ENCODE measurements around the gene CMPK2.

The CMPK2 gene

GRCh38 chr2:6838673-6839319, 26.9 kb downstream of the CMPK2 start:
- no peak for DNase-seq

DNA sequence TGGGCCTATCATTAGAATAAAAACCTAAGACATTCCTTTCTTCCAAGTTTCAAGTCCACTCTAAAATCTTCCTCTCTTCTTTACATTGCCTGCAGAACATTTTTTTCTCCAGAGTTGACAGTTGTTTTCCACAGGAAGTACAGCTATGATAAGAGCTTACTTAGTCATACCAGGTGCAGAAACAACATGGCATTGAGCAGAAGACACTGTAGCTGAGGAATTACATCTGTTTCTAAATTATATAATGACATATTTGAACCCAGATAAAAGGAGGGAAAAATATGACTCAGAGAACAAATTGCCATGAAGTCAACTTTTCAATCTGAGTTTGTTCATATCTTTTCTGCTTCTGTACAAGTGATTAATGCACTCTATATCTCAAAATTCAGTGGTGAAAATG, 30.2 kb downstream of the CMPK2 start:
- no peak for DNase-seq

DNA sequence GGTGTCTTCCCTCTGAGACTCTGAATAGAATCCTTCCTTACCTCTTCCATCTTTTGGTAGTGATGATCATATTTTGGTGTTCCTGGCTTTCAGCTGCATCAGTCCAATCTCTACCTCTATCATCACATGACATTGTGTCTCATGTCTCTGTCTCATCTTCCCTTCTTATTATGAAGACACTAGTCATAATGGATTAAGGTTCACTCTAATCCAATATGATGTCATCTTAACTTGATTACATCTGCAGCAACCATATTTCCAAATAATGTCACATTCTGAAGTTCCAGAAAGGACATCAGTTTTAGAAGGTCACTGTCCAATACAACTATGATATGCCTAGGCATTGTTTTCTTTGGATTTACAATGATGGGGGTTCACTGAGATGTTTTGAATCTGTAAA, 31.5 kb downstream of the CMPK2 start:
- no peak for DNase-seq

DNA sequence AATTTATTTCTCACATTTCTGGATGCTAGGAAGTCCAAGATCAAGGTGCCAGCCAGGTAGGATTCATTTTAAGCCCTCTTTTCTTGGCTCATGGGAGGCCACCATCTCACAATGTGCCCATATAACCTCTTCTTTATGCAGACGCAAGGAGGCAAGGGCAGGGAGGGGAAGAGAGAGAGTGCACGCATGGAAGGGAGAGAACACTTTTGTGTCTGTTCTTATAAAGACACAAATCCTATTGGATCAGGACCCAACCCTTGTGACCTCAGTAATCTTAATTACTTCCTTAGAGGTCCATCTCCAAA, 32.5 kb downstream of the CMPK2 start:
- no peak for DNase-seq

DNA sequence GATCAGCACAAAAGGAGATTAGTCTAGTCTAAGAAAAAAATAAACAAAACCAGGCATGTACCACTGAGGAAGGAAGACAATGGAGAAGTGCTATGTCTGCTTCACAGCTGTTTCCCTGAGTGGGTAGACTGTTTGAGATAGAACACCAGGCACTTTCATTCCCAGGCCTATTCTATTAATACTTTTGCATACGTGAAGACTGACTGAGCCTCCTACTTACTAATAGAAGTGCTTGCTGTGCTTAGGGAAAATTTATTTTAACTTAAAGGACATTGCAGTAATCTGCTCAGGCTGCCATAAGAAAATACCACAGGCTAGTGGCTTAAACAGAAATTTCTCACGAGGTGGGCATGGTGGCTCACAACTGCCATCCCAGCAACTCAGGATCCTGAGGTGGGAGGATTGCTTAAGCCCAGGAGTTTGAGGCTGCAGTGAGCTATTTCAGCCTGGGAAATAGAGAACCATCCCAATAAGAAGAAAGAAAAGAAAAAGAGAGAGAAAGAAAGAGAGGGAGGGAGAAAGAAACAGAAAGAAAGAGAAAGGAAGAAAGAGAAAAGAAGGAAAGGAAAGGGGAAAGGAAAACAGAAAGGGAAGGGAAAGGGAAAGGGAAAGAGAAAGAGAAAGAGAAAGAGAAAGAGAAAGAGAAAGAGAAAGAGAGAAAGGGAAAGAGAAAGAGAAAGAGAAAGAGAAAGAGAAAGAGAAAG, 33.0 kb downstream of the CMPK2 start:
- DNase-seq, result no peak

DNA sequence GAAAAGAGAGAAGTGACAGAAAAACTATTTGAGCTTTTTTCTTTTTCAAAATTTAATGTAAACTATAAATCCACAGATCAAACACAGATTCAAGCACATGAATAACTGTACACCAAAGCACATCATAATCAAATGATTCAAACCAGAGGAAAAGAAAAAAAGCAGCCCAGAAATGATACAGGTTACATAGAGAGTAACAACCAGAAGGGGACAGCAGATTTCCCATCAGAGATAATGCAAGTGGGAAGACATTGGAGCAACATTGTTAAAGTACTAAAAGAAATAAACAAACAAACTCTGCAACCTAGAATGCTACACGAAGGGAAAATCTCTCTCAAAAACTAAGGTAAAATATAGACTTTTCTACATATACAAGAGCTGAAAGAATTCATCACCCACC, 34.5 kb downstream of the CMPK2 start:
- no peak for DNase-seq

- DNase-seq, result peak in 1 of 2 experiments; percentile 17
Measured at GRCh38 chr2:6828299-6828584, 37.5 kb downstream of the CMPK2 start.

DNA sequence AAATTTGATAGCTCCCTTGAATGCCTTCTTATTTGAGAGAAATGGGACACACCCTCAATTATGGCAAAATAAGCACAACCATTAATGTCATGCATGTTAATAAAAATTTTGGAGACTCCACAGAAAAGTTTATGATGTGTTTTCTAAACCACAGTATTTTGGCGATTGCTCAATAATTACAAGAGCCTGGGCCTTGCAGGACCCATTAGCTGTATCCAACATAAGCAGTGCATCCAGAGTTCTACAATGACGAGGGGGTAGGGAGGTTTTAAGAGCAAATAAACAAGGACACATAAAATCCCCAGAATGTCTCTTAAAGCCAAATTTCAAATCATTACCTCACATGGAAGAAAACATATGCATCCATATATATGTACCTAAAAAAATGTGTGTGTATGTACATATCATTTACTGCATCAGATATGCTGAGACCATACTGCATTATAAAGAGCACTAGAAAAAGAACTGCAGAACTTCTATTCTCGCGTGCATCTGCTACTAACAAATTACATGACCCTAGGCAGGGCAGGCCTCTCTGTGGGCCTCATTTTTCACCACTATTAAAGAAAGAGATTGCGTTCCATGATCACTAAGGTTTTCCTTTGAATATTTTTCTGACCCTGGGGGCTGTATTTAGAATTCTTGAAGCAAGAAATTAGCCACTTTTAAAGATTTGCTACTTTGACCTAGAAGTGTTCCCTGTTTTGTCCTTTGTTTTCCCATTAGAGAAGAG, 38.0 kb downstream of the CMPK2 start:
- DNase-seq, result no peak

- DNase-seq, result peak; percentile 6 to 60
Measured at GRCh38 chr2:6826081-6826913, 39.4 kb downstream of the CMPK2 start.

DNA sequence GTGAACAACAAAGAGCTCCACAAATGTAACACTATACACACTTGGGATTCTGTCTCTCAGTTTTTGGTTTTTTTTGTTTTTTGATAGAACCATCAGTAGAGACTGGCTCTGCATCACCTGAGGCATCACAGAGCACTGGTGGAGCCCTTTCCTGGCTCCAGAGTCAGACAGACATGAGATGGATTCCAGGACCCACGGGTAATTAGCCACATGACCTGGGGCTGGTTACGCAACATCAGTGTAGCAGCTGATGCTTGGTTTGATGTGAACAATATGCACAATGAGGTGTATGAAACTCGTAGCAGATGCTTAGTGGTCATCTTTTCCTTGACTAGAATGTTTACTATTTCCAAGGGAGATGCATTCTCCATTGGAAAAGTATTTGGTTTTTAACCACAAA, 40.7 kb downstream of the CMPK2 start:
- DNase-seq, result no peak

DNA sequence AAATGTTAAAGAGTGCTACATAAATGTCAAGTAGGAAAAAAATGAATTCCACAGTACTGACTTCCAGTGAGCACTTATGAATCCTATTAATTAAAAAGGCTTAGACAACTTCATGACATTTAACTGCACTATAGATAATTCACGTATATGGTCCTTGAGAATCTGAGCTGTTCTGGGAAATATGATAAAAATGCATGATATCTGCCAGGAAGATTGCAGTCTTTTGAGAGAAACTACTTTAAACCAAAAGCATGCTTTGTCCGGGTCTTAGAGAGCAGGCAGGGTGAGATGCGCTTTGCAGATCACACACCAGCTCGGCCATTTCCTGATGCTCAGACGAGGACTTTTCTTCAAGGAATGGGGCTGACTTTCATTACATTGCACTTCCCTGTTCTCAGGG, 42.6 kb downstream of the CMPK2 start:
- no peak for DNase-seq

GRCh38 chr2:6822406-6822805, 43.3 kb downstream of the CMPK2 start:
- no peak for DNase-seq

DNA sequence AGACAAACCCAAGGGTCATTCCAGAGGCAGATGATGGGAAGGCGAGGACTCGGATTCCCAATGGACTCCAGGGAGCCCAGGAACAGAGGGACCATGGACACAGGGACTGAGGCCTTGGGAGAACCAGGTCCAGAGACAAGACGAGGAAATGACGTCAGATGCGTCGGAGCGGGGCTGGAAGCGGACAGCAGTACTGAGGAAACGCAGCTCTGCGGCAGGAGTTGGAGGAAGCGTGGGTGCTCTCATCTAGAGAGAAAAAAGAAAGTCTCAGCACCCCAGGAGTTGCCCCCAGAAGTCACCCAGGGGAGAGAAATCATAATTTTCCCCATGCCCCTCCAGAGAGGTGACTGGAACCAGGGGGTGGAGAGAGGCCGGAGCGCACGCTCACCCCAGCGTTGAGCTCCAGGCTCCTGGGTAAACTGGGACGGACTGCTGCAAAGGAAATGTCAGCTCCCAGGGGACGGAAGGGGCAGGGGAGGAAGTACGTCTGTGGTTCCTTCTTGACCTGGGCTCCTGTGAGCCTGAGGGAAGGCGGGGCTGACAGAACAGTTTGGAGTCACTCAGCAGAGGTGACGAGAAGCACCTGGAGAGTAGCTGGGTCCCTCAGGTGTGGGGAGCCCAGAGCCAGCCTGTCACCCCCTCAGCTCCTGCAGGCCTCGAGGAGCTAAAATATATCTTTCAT, 44.7 kb downstream of the CMPK2 start:
- no peak for DNase-seq

GRCh38 chr2:6820236-6820635, 45.5 kb downstream of the CMPK2 start:
- no peak for DNase-seq

- no peak for DNase-seq
Measured at GRCh38 chr2:6819668-6820067, 46.0 kb downstream of the CMPK2 start.

DNA sequence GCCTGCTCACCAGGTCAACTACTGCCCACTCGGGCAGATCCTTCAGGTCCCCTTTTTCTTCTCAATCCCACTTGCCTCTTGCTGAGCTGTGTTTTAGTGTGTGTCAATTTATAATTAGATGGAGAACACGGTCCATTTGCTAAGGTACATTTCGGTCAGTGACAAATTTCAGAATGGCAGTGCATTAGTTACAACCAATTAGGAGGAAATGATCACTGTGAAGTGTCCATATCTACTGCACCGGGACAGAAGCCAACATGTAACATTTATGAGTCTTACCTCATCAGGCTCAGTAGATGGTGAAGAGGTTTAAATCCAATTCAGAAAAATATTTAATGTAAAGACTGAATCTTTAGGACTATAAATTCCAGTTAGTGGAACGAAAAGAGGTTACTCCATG, 47.7 kb downstream of the CMPK2 start:
- no peak for DNase-seq

DNA sequence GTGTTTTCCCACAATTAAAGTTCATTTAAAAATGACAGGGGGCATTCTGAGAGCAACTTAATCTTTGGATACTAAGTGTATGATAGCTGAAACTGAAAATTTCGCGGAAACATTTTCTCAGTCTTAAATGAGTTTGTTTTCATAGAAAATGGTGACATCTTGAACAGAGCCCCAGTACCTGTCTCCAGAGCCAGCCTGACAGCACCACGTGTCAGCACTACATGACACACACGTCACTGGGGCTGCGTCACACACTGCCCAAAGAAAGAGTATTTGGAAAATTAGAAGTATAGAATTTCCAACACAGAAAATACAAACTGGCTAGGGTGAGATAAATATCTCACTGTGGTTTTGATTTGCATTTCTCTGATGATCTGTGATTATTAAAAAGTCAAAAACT, 50.8 kb downstream of the CMPK2 start:
- no peak for DNase-seq

DNA sequence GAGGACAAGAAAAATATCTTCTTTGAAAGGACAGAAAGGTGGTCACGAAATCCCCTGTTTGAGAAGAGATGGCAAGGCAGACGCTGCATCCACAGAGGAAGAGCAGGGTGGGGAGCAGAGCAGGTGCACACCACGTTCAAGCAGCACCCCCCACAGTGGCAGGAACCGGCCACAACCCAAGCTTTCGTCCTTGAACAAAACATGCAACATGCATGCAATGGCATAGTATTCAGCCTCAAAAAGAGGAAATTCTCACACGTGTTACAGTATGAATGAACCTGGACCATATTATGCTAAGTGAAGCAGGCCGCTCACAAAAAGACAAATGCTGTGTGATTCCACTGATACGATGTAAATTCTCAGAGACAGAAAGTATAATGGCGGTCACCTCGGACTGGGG, 51.4 kb downstream of the CMPK2 start:
- no peak for DNase-seq

- DNase-seq, result no peak
Measured at GRCh38 chr2:6813573-6813972, 52.1 kb downstream of the CMPK2 start.

GRCh38 chr2:6812857-6813530, 52.7 kb downstream of the CMPK2 start:
- no peak for DNase-seq

DNA sequence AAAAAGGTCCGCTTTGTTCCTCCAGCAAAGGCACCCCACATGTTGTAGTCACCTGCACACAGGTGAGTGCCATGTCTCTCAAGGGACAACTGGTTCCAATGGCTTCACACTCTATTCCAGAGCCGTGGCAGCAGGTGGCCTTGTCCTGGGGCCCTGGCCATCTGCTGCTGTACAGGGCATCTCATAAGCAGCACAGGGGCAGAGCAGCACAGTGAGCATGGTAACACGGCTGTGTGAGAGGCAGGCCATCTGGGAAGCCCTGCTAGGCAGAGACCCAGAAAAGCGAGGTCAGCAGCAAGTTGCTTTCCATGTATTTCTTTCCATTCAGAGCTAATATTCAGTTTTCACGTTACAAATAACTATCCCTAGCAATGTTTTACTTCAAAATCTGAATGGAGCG, 54.7 kb downstream of the CMPK2 start:
- no peak for DNase-seq

GRCh38 chr2:6808426-6808825, 57.3 kb downstream of the CMPK2 start:
- DNase-seq, result no peak

DNA sequence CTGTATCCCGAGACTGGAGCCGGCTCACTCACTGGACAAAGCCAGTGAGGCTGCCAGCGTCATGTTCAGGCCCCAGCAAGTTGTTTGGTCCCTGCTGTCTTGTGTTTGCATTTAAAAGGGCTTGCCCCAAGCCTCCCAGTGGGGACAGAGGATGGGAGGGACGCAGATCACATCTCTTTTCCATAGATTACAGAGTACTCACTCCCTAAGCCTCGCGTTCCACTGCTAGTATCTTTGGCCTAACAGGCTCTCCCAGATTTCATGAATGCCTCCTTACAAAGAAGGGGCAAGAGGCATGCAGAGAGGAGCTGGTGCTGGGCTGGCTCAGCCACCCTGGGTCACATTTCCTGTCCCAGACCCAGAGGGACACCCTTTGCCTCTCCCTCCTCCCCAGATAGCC, 59.1 kb downstream of the CMPK2 start:
- no peak for DNase-seq

Data from SW 1271 (cell line).